Measurements from ENCODE around the gene PDZK1IP1.
"Not testable (repeated sequence)": the region's sequence is repeated elsewhere in the genome, so short reads cannot be mapped to it uniquely, and the experiment has no call there.

The PDZK1IP1 gene

GRCh38 chr1:47175227-47175934, 14.5 kb downstream of the PDZK1IP1 start:
- TF ChIP-seq POLR2AphosphoS5 (IDR thresholded peaks at IDR 0.05; ENCODE audit: borderline replicate concordance, low read depth, low read length): no peak
- TF ChIP-seq EZH2 (IDR thresholded peaks at IDR 0.05): no peak
- TF ChIP-seq FOXP2 (optimal IDR thresholded peaks at IDR 0.05; ENCODE audit: control extremely low read depth, extremely low read length, insufficient read depth): no peak
- no peak overlapping the region for H3K9ac ChIP-seq (ENCODE audit: insufficient read length)

GRCh38 chr1:47174656-47175020, 15.2 kb downstream of the PDZK1IP1 start:
- Histone ChIP-seq H3K36me3 (ENCODE audit: insufficient read depth, low read length) (no peaks in the 10 kb centered on the region), H3K9ac (ENCODE audit: insufficient read length) (no peak overlapping the region), H3K27ac (no peak overlapping the region), H3K4me3 (no peak overlapping the region), H3K9me3 (ENCODE audit: low read depth, low read length) (no peaks in the 10 kb centered on the region)
- no peak for DNase-seq (ENCODE audit: low read depth, low spot score)
- no peak for TF ChIP-seq EZH2 (IDR thresholded peaks at IDR 0.05)
- no peak for TF ChIP-seq FOXP2 (optimal IDR thresholded peaks at IDR 0.05; ENCODE audit: control extremely low read depth, extremely low read length, insufficient read depth)

More at GRCh38 chr1:47175227-47175934, 14.5 kb downstream of the PDZK1IP1 start:
- Histone ChIP-seq H3K27ac (no peak overlapping the region), H3K4me3 (no peak overlapping the region), H3K9me3 (ENCODE audit: low read depth, low read length) (no peaks in the 10 kb centered on the region), H3K36me3 (ENCODE audit: insufficient read depth, low read length) (no peaks in the 10 kb centered on the region)
- DNase-seq (ENCODE audit: low read depth, low spot score): no peak

- DNase-seq (ENCODE audit: low read depth, low spot score): no peak
- Histone ChIP-seq H3K36me3 (ENCODE audit: insufficient read depth, low read length) (no peaks in the 10 kb centered on the region), H3K4me3 (no peak overlapping the region), H3K9me3 (ENCODE audit: low read depth, low read length) (no peaks in the 10 kb centered on the region), H3K27ac (no peak overlapping the region), H3K9ac (ENCODE audit: insufficient read length) (no peak overlapping the region)
- no peak for TF ChIP-seq FOXP2 (optimal IDR thresholded peaks at IDR 0.05; ENCODE audit: control extremely low read depth, extremely low read length, insufficient read depth)
- no peak for TF ChIP-seq EZH2 (IDR thresholded peaks at IDR 0.05)
- TF ChIP-seq POLR2AphosphoS5 (IDR thresholded peaks at IDR 0.05; ENCODE audit: borderline replicate concordance, low read depth, low read length): no peak
Observed at GRCh38 chr1:47172782-47173181, 17.1 kb downstream of the PDZK1IP1 start.

GRCh38 chr1:47164552-47164951, 25.3 kb downstream of the PDZK1IP1 start:
- H3K36me3 ChIP-seq (ENCODE audit: insufficient read depth, low read length): no peaks in the 10 kb centered on the region
- DNase-seq (ENCODE audit: low read depth, low spot score): no peak
- H3K27ac ChIP-seq: no peak overlapping the region
- no peak overlapping the region for H3K4me3 ChIP-seq
- no peak for TF ChIP-seq EZH2 (IDR thresholded peaks at IDR 0.05)
- no peak for TF ChIP-seq FOXP2 (optimal IDR thresholded peaks at IDR 0.05; ENCODE audit: control extremely low read depth, extremely low read length, insufficient read depth)
- TF ChIP-seq POLR2AphosphoS5 (IDR thresholded peaks at IDR 0.05; ENCODE audit: borderline replicate concordance, low read depth, low read length): no peak
- H3K9ac ChIP-seq (ENCODE audit: insufficient read length): no peak overlapping the region
- H3K9me3 ChIP-seq (ENCODE audit: low read depth, low read length): no peaks in the 10 kb centered on the region

- no peaks in the 10 kb centered on the region for H3K36me3 ChIP-seq (ENCODE audit: insufficient read depth, low read length)
- no peaks in the 10 kb centered on the region for H3K9me3 ChIP-seq (ENCODE audit: low read depth, low read length)
- TF ChIP-seq POLR2AphosphoS5 (IDR thresholded peaks at IDR 0.05; ENCODE audit: borderline replicate concordance, low read depth, low read length) (no peak), EZH2 (IDR thresholded peaks at IDR 0.05) (no peak), FOXP2 (optimal IDR thresholded peaks at IDR 0.05; ENCODE audit: control extremely low read depth, extremely low read length, insufficient read depth) (no peak)
- H3K9ac ChIP-seq (ENCODE audit: insufficient read length): no peak overlapping the region
- no peak for DNase-seq (ENCODE audit: low read depth, low spot score)
- no peak overlapping the region for H3K27ac ChIP-seq
- H3K4me3 ChIP-seq: no peak overlapping the region
Observed at GRCh38 chr1:47161298-47162040, 28.4 kb downstream of the PDZK1IP1 start.

DNA sequence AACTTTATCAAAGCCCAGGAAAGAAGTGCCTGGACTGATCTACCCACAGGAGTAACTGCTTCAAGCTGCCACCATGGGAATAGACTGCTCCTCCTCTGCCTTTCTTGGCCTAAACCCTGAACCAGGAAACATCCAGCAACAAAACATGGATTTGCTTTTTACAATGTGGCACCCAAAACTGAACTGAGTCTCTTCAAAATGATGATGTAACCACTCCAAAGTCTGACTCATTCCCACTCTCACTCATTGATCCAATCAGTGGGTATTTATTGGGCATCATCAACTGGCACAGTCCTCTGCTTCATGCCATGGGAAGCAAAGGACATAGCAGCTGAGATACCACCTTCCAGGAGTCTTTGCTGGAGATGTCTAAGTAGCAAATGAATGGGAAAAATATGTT, 29.1 kb downstream of the PDZK1IP1 start:
- no peaks in the 10 kb centered on the region for H3K9me3 ChIP-seq (ENCODE audit: low read depth, low read length)
- H3K27ac ChIP-seq: no peak overlapping the region
- H3K4me3 ChIP-seq: no peak overlapping the region
- TF ChIP-seq POLR2AphosphoS5 (IDR thresholded peaks at IDR 0.05; ENCODE audit: borderline replicate concordance, low read depth, low read length): no peak
- no peak for TF ChIP-seq FOXP2 (optimal IDR thresholded peaks at IDR 0.05; ENCODE audit: control extremely low read depth, extremely low read length, insufficient read depth)
- TF ChIP-seq EZH2 (IDR thresholded peaks at IDR 0.05): no peak
- H3K36me3 ChIP-seq (ENCODE audit: insufficient read depth, low read length): no peaks in the 10 kb centered on the region
- DNase-seq (ENCODE audit: low read depth, low spot score): no peak
- H3K9ac ChIP-seq (ENCODE audit: insufficient read length): no peak overlapping the region

DNA sequence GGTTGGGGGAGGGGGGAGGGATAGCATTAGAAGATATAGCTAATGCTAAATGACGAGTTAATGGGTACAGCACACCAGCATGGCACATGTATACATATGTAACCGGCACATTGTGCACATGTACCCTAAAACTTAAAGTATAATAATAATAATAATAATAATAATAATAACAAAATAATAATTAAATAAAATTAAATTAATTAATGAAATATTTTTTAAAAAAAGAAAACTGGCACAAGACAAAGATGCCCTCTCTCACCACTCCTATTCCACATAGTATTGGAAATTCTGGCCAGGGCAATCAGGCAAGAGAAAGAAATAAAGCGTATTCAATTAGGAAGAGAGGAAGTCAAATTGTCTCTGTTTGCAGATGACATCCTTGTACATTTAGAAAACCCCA, 31.9 kb downstream of the PDZK1IP1 start:
- H3K9me3 ChIP-seq (ENCODE audit: low read depth, low read length); H3K36me3 ChIP-seq (ENCODE audit: insufficient read depth, low read length); H3K9ac ChIP-seq (ENCODE audit: insufficient read length); DNase-seq (ENCODE audit: low read depth, low spot score); H3K27ac ChIP-seq; H3K4me3 ChIP-seq: not testable (repeated sequence)

DNA sequence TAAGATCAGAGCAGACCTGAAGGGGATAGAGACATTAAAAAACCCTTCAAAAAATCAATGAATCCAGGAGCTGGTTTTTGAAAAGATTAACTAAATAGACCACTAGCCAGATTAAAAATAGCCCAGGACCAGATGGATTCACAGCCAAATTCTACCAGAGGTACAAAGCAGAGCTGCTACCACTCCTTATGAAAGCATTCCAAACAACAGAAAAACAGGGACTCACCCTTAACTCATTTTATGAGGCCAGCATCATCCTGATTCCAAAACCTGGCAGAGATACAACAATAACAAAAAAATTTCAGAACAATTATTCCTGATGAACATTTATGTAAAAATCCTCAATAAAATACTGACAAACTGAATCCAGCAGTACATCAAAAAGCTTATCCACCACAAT, 33.4 kb downstream of the PDZK1IP1 start:
- H3K9ac ChIP-seq (ENCODE audit: insufficient read length); DNase-seq (ENCODE audit: low read depth, low spot score); H3K36me3 ChIP-seq (ENCODE audit: insufficient read depth, low read length); H3K27ac ChIP-seq; H3K4me3 ChIP-seq; H3K9me3 ChIP-seq (ENCODE audit: low read depth, low read length): not testable (repeated sequence)

DNA sequence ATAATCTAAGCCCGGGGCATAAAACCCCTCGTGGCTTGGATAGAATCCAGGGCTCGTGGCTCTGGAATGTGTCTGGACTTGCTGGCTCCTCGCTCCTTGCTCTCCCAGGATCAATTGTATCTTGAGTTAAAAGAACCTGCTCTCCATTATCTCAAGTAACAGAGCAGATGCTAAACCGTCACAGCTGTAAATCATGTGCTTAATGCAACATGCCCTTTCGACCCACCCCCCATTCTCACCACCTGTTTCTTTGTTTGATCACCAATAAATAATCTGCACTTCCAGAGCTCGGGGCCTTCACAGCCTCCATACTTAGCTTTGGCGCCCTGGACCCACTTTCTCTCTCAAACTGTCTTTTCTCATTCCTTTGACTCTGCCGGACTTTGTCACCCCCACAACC, 40.7 kb downstream of the PDZK1IP1 start:
- DNase-seq (ENCODE audit: low read depth, low spot score): not testable (repeated sequence)

More for the DNA sequence above, 40.7 kb downstream of the PDZK1IP1 start:
- H3K36me3 ChIP-seq (ENCODE audit: insufficient read depth, low read length); H3K9ac ChIP-seq (ENCODE audit: insufficient read length); H3K9me3 ChIP-seq (ENCODE audit: low read depth, low read length); H3K27ac ChIP-seq; H3K4me3 ChIP-seq: not testable (repeated sequence)
